GM20431 (cell line): ENCODE data around the gene LDHAL6A.
"Not testable (repeated sequence)": the region's sequence is repeated elsewhere in the genome, so short reads cannot be mapped to it uniquely, and the experiment has no call there.

Source experiments
- in situ Hi-C: fragments of 300-500 bp; cut with MseI, MboI; formaldehyde crosslinking; loops from one replicate; pipeline ENCODE4 v1.15.0; 2020; ENCODE audit warnings: low sequenced_read_pairs; ENCODE audit not compliant: unreplicated experiment

The LDHAL6A gene

GRCh38 chr11:18455686-18456372, at the start of gene LDHAL6A:
Gene LDHAL6A, plus strand, starts transcription at chr11:18455856. Its CDS starts 825 bp downstream, at chr11:18456681.
- in situ Hi-C loops, result no loop called here

GRCh38 chr11:18407400-18407799, 48.3 kb upstream of the LDHAL6A start:
- in situ Hi-C loops, result not testable (repeated sequence)

- in situ Hi-C loops, result no loop called here
Observed at GRCh38 chr11:18408558-18409291, 46.9 kb upstream of the LDHAL6A start.

- in situ Hi-C loops, result no loop called here
Observed at GRCh38 chr11:18416459-18416858, 39.2 kb upstream of the LDHAL6A start.

- in situ Hi-C loops, result no loop called here
Observed at GRCh38 chr11:18419040-18419439, 36.6 kb upstream of the LDHAL6A start.

- in situ Hi-C loops, result no loop called here
Observed at GRCh38 chr11:18420067-18420466, 35.6 kb upstream of the LDHAL6A start.

GRCh38 chr11:18427240-18427639, 28.4 kb upstream of the LDHAL6A start:
- in situ Hi-C loops, result no loop called here

- in situ Hi-C loops, result no loop called here
Observed at GRCh38 chr11:18429332-18429731, 26.3 kb upstream of the LDHAL6A start.

- in situ Hi-C loops, result no loop called here
Observed at GRCh38 chr11:18438691-18439090, 17.0 kb upstream of the LDHAL6A start.

GRCh38 chr11:18449251-18449650, 6.4 kb upstream of the LDHAL6A start:
- in situ Hi-C loops, result no loop called here

GRCh38 chr11:18452927-18453326, 2.7 kb upstream of the LDHAL6A start:
- in situ Hi-C loops, result no loop called here

- in situ Hi-C loops, result no loop called here
Observed at GRCh38 chr11:18457450-18457849, 1.8 kb downstream of the LDHAL6A start.

- in situ Hi-C loops, result no loop called here
Observed at GRCh38 chr11:18459634-18460033, 4.0 kb downstream of the LDHAL6A start.

- in situ Hi-C loops, result no loop called here
Observed at GRCh38 chr11:18461909-18462308, 6.3 kb downstream of the LDHAL6A start.

GRCh38 chr11:18463439-18463838, 7.8 kb downstream of the LDHAL6A start:
- in situ Hi-C loops, result no loop called here

- in situ Hi-C loops, result no loop called here
Observed at GRCh38 chr11:18466402-18466801, 10.7 kb downstream of the LDHAL6A start.

GRCh38 chr11:18468059-18468458, 12.4 kb downstream of the LDHAL6A start:
- in situ Hi-C loops, result no loop called here

- in situ Hi-C loops, result no loop called here
Observed at GRCh38 chr11:18468961-18469360, 13.3 kb downstream of the LDHAL6A start.

GRCh38 chr11:18471995-18472394, 16.3 kb downstream of the LDHAL6A start:
- in situ Hi-C loops, result no loop called here

- in situ Hi-C loops, result no loop called here
Observed at GRCh38 chr11:18472587-18472986, 16.9 kb downstream of the LDHAL6A start.

- in situ Hi-C loops, result no loop called here
Observed at GRCh38 chr11:18479063-18479462, 23.4 kb downstream of the LDHAL6A start.
